ENCODE measurements around the gene UNC93A.
"Not testable (repeated sequence)": the region's sequence is repeated elsewhere in the genome, so short reads cannot be mapped to it uniquely, and the experiment has no call there.

The UNC93A gene

GRCh38 chr6:167345960-167346359, 54.8 kb downstream of the UNC93A start:
- DNase-seq = no peak

GRCh38 chr6:167347226-167347625, 56.1 kb downstream of the UNC93A start:
- DNase-seq = no peak

GRCh38 chr6:167349631-167350274, 58.6 kb downstream of the UNC93A start:
- DNase-seq = peak; percentile 66

- peak; percentile 66 for DNase-seq
Measured at GRCh38 chr6:167350275-167350696, 59.2 kb downstream of the UNC93A start.

- DNase-seq = peak; percentile 91
Measured at GRCh38 chr6:167350731-167351655, 59.9 kb downstream of the UNC93A start.

GRCh38 chr6:167351656-167352345, 60.7 kb downstream of the UNC93A start:
- no peak for DNase-seq

- no peak for DNase-seq
Measured at GRCh38 chr6:167356874-167357273, 65.8 kb downstream of the UNC93A start.

- not testable (repeated sequence) for DNase-seq
Measured at GRCh38 chr6:167358394-167358793, 67.3 kb downstream of the UNC93A start.

GRCh38 chr6:167361170-167361569, 70.1 kb downstream of the UNC93A start:
- DNase-seq = not testable (repeated sequence)

Data from DMS53 (cell line).